Germinal center (tissue), 1 donor: Measurements from ENCODE around the gene ARFGEF3.
"Not testable (repeated sequence)": the region's sequence is repeated elsewhere in the genome, so short reads cannot be mapped to it uniquely, and the experiment has no call there.

Source experiments
- DNase-seq: peaks from one replicate; pipeline ENCODE4 v3.0.0; 2012; ENCODE audit warnings: mixed read lengths, low spot score

ARFGEF3 gene

DNA sequence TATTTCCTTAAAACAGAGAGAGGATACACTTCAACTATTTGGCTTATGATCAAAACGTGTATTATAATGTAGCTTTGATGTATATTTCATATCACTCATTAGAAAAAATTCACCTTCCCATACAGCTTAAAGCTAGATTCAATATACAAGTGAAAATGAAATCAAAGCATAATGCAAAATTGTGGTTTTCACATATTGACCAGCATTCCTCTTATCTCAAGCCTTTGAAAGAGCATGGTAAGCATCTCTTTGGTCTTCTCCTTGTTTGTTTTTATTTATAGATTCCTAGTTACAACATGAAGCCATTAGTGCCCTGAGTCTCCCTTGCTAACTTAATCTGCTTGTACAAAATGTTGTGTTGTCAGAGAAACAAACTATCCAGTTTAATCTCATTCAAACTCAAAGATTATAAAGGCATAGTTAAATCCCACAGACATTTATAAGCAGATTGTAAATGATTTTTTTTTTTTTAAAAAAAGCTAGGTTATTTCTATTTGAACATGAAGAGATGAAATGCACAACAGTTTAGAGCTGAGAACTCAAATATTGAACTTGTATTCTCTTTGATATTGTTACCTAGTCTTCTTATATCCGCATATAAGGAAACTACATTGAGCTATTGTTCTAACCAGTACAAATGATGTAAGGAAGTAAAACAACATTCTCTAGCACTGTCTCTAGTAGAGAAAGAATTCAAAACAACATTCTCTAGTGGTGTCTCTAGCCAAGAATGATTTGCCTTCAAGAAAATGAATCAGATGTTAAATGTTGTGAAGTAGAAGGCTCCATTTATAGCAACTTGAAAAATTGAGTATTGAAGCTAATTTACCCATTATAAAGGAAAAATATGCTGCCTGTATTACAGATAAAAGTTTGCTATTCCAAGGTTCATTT is 184.8 kb downstream of the ARFGEF3 start:
- no peak for DNase-seq

DNA sequence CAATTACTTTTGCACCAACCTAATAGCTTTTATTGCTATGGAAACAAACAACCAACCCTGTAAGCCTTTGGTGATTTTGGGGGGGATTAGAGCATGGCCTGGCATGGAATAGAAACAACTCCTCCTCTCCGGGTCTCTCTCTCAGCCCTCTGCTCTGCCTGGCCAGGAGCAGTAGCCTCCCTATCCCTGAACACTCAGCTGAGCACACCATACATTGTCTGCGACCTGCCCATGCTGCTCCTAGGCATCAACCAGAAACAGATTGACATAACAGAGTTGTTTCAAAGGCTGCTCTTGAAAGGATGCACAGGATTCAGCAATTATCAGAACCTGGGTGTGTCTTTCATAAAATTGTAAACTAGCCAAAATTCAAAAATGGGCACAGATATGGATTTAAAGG is 186.1 kb downstream of the ARFGEF3 start:
- no peak for DNase-seq

DNA sequence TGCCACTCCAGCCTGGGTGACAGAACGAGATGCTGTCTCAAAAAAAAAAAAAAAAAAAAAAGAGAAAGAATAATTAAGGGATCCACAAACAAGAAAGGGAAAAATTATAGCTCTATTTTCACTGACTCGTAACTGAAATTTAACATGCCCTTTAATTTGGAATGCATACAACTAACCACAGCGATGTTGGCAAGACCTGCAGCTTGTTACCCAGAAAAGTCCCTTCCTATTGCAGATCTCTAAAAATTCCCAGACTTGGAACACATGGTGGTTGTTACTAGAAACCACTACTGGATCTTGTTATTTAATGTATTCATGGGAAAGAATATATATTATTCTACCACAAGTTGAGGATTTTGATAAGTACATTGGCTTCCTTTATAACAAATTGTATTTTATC is 188.2 kb downstream of the ARFGEF3 start:
- no peak for DNase-seq

DNA sequence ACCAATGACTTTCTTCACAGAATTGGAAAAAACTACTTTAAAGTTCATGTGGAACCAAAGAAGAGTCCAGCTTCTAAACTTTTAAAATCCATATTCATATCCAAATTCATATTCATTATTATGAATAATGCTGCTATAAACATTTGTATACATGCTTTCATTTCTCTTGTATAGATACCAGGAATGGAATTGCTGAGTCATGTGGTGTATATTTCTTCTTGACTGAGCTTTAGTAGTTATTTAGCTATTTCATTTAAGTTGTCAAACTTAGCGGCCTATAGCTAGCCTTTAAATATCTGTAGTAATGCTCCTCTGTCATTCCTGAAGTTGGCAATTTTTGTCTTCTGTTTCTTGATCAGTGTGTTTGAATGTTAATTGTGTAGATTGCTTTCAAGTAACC is 196.2 kb downstream of the ARFGEF3 start:
- no peak for DNase-seq

DNA sequence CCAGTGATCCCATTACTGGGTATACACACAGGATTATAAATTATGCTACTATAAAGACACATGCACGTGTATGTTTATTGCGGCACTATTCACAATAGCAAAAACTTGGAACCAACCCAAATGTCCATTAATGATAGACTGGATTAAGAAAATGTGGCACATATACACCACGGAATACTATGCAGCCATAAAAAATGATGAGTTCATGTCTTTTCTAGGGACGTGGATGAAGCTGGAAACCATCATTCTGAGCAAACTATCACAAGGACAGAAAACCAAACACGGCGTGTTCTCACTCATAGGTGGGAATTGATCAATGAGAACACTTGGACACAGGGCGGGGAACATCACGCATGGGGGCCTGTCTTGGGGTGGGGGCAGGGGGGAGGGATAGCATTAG is 206.9 kb downstream of the ARFGEF3 start:
- DNase-seq, result not testable (repeated sequence)

DNA sequence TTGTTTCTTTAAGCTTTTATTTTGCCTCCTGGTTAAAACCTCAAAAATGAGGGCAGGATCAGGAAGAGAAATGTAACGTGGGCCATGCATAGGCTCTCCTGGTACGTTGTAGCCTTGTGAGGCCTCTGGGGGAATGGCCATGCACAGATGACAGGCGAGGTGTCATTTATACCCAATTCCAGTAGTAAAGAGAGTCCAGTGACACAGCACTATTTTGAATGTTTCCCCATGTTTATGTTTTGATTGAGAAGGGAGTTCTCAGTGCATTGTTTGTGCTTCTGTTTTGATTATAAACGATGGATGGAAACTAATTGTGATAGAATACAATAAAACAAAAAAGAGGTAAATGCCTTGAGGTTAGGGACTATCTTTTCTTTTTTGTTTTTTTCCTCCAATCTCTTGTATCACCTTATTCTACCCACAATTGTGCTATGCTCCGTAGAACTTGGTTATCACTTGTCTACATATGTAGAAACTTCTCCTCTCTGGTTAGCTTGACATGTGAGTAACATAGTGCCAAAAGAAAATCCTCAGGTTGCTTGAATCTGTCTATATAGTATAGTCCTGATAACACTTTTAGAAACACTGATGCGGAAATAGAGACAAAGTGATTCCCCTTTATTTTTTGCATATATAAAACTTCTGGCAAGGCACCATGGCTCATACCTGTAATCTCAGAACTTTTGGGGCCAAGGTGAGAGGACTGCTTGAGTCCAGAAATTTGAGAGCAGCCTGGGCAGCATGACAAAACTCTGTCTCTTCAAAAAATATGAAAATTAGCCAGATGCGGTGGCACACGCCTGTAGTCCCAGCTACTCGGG is 209.1 kb downstream of the ARFGEF3 start:
- DNase-seq, result no peak

DNA sequence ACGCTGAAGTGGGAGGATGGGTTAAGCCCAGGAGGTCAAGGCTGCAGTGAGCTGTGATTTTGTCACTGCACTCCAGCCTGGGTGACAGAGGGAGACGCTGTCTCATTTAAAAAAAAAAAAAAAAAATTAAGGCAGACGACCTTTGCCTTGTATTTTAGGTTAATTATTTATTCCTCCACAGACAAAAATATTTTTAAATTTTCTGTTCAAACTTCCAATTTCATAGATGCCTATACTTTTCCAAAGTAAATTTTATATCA is 209.6 kb downstream of the ARFGEF3 start:
- no peak for DNase-seq

DNA sequence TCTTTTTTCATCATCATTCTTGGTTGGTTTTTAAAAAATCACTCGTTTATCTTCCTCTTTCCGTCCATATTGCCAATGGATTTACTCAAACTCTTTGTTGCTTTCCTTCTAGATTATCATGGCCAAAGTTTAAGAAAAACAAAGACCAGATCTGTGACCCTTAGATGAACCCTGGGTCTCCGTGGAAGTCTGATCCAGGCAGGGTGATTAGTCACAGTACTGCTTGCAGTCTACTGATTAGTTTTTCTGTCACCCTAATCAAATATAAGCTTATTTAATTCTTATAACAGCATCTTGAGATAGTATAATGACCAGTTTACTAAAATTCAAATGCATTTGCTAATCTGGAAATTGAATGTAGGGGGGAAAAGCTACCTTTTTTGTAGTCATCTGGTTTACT is 210.0 kb downstream of the ARFGEF3 start:
- no peak for DNase-seq

DNA sequence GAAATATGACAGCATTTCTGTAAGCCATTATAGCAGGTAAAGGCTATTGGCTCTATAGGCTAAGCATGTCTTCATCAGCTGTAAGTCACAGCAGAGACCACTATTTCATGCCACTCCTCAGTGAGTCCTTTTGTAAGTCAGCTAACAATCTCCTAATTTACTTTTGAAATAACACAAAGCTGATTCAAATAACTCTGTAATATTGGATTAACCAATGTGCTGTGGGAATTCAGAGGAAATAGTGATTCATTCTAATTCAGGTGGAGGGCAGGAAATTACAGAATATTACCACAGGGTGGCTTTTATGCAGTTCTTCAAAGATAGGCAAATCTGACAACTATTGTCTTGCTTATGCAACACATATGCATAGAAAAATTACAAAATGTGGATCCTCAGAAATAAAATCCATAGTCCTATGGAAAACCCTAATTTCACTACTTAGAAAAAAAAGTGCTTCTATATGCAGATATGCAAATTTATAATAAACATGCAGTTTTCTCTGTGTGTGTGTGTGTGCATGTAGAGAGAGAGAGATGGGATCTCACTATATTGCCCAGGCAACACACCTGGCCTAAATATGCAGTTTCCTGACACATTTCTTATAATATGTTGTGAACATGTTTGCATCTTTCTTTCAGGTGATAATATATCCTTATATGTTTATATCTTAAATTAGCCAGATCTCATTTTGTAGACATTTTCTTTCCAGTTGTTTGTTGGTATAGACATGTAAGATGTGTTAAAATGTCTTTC is 211.1 kb downstream of the ARFGEF3 start:
- no peak for DNase-seq

DNA sequence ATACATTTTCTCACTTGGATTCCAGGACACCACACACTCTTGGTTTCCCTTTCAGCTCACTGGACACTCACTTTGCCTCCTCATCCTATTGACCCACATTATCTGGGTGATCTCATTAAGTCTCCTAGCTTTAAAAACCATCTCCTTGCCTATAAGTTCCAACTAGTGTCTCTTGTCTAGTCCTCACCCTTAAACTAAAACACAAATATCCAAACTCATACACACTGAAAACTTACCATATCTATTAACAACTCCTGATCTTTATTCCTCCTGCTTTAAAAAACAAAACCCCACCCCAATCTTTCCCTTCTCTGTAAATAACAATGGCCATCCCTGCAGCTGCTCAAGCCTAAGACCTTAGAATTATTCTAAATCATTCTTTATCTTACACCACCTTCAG is 212.5 kb downstream of the ARFGEF3 start:
- DNase-seq, result no peak

DNA sequence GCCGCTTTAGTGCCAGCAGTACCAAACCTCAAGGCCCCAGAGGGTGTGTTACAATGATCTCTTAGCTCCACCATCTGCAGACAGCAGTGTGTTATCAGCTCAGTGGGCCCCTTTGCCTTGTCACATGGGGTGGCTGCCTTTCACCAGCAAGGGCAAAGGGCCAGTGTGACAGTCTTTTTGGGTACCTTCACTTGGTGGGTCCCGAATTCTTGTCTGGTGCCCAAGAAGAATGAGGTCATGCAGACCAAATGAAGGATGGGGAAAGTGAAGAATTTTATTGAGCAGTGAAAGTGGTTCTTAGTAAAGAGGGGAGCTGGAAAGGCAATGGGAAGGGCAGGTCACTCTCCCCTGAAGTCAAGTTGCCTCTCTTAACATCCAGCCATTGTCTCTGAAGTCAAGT is 213.1 kb downstream of the ARFGEF3 start:
- no peak for DNase-seq

DNA sequence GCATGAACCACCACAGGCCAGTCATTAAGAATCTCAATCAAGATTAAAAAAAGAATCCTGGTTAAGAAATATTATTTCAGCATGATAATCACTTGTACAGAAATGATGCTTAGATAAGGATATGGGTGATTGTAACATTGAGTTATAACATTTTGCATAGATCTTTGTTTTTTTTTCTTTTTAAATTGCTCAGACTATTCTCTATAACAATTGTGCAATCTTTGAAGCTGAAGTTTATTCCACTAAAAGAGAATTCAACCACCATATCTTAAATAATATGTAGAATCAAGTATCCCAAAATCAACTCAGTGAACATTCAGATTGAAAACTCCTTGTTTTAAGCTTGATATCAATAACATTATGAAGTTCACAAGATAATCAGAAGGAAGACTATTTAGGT is 215.3 kb downstream of the ARFGEF3 start:
- DNase-seq, result no peak

DNA sequence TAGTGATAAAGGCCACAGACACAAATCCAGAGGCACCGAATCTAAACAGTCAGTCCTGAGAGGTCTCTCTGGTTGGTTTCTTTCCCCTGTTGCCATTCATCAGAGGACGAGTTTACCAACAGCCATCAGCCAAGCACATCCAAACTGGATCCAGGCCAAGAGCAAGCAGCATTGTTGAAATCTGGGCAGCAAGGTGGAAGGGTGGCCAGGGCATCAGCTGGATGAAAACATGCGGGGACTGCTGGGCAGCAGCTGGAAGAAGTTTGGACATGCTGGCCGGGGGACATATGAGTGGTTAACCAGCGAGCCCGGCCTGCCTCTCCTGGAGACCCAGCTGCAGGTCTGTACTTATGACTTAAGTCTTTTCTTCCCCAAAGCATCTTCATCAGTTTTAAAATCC is 216.1 kb downstream of the ARFGEF3 start, which contains the start of gene SMIM28:
Gene SMIM28 (plus strand): TSS at position 62 of the 400 bp plus-strand sequence. CDS start 168 bp downstream, at position 230.
- DNase-seq, result no peak

DNA sequence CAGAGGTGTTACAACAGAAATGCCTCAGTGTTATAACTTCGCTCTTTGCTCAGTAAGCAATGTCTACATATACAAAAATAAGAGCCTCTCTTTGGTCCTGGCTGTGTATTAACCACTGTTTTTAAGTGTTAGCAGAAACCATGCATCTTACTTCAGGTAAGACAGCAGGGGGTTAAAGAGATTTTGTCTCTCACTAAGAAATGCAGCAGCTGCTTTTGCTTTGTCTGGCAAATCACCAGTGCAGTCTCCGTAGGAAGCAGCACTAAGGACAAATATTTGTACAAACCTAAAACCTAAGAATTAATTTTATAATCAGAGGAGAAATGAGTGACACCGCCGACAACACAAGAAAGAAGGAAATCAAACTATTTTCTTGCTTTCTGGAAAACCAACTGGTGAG is 216.7 kb downstream of the ARFGEF3 start:
- DNase-seq, result no peak

DNA sequence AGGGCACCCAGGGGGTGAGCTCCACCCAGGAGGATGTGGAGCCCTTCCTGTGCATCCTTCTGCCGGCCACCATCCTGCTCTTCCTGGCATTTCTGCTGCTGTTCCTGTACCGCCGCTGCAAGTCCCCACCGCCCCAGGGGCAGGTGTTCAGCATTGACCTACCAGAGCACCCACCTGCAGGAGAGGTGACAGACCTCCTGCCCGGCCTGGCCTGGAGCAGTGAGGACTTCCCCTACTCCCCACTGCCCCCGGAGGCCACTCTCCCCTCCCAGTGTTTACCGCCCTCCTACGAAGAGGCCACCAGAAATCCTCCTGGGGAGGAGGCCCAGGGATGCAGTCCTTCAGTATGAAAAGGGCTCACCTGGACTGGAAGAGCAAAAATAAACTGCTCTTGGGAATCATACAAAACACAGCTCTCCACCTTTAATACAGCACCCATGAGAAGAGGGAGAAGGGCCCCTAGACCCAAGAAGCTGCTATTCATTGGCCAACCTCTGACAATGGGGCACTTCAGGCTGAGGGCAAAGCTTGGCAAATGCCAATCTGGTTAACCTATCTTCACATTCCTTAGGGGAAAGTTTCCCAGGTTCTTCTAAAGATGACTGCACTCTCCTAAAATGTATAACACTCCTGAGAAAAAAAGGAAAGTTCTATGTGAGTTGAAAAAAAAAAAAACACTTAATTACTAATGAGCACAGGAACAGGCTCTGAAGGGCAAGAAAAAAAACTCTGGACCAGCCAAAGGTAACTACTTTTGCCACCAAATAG is 220.9 kb downstream of the ARFGEF3 start:
- no peak for DNase-seq

DNA sequence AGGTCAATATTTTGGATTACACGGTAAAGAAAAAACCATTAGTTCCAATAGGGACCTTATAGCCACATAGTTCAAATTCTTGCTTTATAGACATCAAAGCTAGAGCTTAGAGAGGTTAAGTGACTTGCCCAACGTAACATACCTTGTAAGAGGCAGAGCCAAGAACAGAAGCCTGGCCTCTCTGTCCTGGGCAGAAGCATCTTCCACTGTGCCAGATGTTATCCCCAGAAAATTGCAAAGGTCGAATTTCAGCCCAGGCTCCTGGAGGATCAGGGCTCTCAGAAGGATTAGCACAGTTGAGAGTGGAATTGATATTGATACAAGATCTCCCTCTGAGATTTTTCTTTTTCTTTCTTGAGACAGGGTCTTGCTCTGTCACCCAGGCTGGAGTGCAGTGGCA is 222.0 kb downstream of the ARFGEF3 start:
- no peak for DNase-seq

DNA sequence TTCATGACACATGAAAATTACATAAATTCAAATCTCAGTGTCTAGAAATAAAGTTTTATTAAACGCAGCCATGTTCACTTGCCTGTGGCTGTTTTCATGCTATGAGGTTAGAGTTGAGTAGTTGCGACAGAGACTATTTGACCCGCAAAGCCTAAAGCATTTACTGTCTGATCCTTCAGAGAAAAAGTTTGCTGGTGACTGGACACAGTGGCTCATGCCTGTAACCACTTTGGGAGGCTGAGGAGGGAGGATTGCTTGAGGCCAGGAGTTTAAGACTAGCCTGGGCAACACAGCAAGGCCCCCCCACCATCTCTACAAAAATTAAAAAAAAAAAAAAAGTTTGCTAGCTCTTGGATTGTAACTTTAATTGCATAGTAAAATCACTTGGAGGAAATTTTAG is 225.2 kb downstream of the ARFGEF3 start:
- DNase-seq, result no peak

DNA sequence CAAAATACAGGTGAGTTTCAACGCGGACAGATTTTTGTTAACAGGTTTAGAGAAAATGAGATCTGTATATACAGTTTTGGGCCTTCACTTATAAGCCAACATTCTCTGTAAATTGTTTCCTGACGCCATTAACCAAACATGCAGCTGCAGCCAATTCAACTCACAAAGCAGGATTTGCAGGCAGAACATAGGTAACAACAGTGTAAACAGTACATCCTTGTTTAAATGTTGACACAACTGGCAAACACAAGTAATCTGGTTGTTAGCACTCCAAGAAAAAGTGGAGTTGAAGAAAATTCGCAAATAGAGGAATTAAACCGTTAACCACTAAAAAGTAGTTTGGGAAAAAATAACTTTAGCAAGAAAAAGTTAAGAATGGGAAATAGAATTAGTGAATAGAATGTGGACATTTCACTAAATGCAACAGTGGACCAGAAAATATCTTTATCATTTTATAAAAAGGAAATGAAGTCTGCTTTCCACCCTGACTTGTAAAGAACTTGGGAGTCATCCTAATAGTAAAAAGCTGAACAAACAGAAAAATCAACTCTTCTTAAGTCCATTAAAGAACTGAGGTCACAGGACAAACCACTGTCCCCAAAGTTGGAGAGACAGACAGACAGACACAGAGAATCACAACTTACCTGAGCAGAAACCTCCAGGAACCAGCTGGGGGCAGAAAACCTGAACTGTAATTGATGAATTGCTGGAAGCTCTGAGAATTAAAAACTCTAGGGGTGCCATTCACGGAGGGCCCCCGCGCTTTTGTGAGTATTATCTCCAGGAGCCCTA is 226.0 kb downstream of the ARFGEF3 start:
- DNase-seq, result no peak

DNA sequence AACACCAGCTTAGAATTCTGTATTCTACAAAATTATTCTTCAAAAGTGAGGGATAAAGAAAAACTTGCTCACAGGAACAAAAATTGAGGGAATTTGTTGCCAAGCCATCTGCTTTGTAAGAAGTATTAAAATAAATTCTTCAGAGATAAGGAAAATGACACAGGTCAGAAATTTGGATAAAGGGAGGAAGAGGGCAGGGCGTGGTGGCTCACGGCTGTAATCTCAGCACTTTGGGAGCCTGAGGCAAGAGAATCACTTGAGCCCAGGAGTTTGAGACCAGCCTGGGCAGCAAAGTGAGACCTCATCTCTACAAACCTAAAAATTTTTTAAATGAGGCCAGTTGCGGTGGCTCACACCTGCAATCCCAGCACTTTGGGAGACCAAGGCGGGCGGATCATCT is 227.8 kb downstream of the ARFGEF3 start:
- no peak for DNase-seq
